OCI-LY3 (cell line): ENCODE data around the gene TAMALIN.

ENCODE experiments used
- H2AFZ ChIP-seq: fragments of 200-600, 300-600 bp; shearing (Covaris generic); 2 replicates; pipeline ENCODE4 v1.6.0; 2014; ENCODE audit warnings: antibody characterized with exemption, low read depth, low read length
- H3K27ac ChIP-seq: fragments of 200-600, 300-600 bp; sonication (generic); 2 replicates; pipeline ENCODE4 v1.5.1; 2014; ENCODE audit warnings: mild to moderate bottlenecking, low read length, moderate library complexity, mixed read lengths
- H3K27me3 ChIP-seq: fragments of 200-600, 300-600 bp; sonication (generic); 2 replicates; pipeline ENCODE4 v1.6.1; 2014; ENCODE audit warnings: low read depth, low read length, mixed read lengths
- H3K36me3 ChIP-seq: fragments of 200-600, 300-600 bp; sonication (generic); replicated peaks from 2 replicates; pipeline ENCODE3; 2014; ENCODE audit warnings: low read depth, low read length, mixed read lengths
- H3K4me1 ChIP-seq: fragments of 300-600, 200-600 bp; sonication (generic); 2 replicates; pipeline ENCODE4 v1.6.1; 2014; ENCODE audit warnings: low read length, mixed read lengths
- H3K4me2 ChIP-seq: fragments of 200-600, 300-600 bp; sonication (generic); 2 replicates; pipeline ENCODE4 v1.6.1; 2014; ENCODE audit warnings: low read length, mixed read lengths
- H3K4me3 ChIP-seq: fragments of 300-600, 200-600 bp; sonication (generic); 2 replicates; pipeline ENCODE4 v1.5.1; 2014; ENCODE audit warnings: antibody characterized with exemption, mild to moderate bottlenecking, low read length, moderate library complexity
- H3K79me2 ChIP-seq: fragments of 300-600, 200-600 bp; shearing (Covaris generic); 2 replicates; pipeline ENCODE4 v1.6.1; 2014; ENCODE audit warnings: mild to moderate bottlenecking, low read length, mixed read lengths
- H3K9ac ChIP-seq: fragments of 300-600, 200-600 bp; shearing (Covaris generic); 2 replicates; pipeline ENCODE4 v1.6.0; 2014; ENCODE audit warnings: mild to moderate bottlenecking, low read length, moderate library complexity
- H3K9me3 ChIP-seq: fragments of 200-600, 300-600 bp; shearing (Covaris generic); 2 replicates; pipeline ENCODE4 v1.6.1; 2014; ENCODE audit warnings: low read length, mixed read lengths; ENCODE audit not compliant: insufficient read depth
- H4K20me1 ChIP-seq: fragments of 200-600, 300-600 bp; sonication (generic); 2 replicates; pipeline ENCODE4 v1.6.1; 2016; ENCODE audit warnings: low read length, mixed read lengths; ENCODE audit not compliant: insufficient read depth
- CTCF ChIP-seq: fragments of 200-600, 300-600 bp; sonication (generic); IDR thresholded peaks from 2 replicates; pipeline ENCODE4 v1.5.1; 2014; ENCODE audit warnings: antibody characterized with exemption, low read length, low read depth
- EZH2phosphoT487 ChIP-seq: fragments of 200-600 bp; shearing (Covaris generic); IDR thresholded peaks from 2 replicates; pipeline ENCODE4 v1.6.1; 2018; ENCODE audit warnings: antibody characterized with exemption, mixed run types, low read depth

Gene TAMALIN

GRCh38 chr12:52059582-52060497 is 53.1 kb downstream of the TAMALIN start:
- no peaks in the 10 kb centered on the region for H3K27me3 ChIP-seq
- no peaks in the 10 kb centered on the region for H4K20me1 ChIP-seq
- no peak overlapping the region for H3K27ac ChIP-seq
- H3K36me3 ChIP-seq = no peaks in the 10 kb centered on the region
- no peaks in the 10 kb centered on the region for H3K4me1 ChIP-seq
- no peak overlapping the region for H2AFZ ChIP-seq
- H3K79me2 ChIP-seq = no peaks in the 10 kb centered on the region
- H3K9ac ChIP-seq = no peak overlapping the region
- no peaks in the 10 kb centered on the region for H3K9me3 ChIP-seq
- TF ChIP-seq EZH2phosphoT487 (no peak), CTCF (no peak)
- no peak overlapping the region for H3K4me2 ChIP-seq
- no peak overlapping the region for H3K4me3 ChIP-seq

- Histone ChIP-seq H3K9ac (no peak overlapping the region), H2AFZ (no peak overlapping the region), H4K20me1 (no peaks in the 10 kb centered on the region), H3K27ac (no peak overlapping the region), H3K4me3 (no peak overlapping the region), H3K36me3 (no peaks in the 10 kb centered on the region), H3K79me2 (no peaks in the 10 kb centered on the region), H3K27me3 (0 out of 2 replicates have a peak, but pooled peaks cover 3% of the 10 kb centered on the region), H3K9me3 (no peaks in the 10 kb centered on the region), H3K4me2 (no peak overlapping the region), H3K4me1 (no peaks in the 10 kb centered on the region)
- TF ChIP-seq CTCF = no peak
- no peak for TF ChIP-seq EZH2phosphoT487
Measured at GRCh38 chr12:52060498-52061177, 53.9 kb downstream of the TAMALIN start.

- no peaks in the 10 kb centered on the region for H3K9me3 ChIP-seq
Measured at GRCh38 chr12:52061470-52062166, 54.9 kb downstream of the TAMALIN start.

More at GRCh38 chr12:52061470-52062166, 54.9 kb downstream of the TAMALIN start:
- TF ChIP-seq EZH2phosphoT487 = no peak
- TF ChIP-seq CTCF = no peak
- H3K4me3 ChIP-seq = no peak overlapping the region
- no peak overlapping the region for H3K4me2 ChIP-seq
- no peaks in the 10 kb centered on the region for H3K79me2 ChIP-seq
- H3K27me3 ChIP-seq = 0 out of 2 replicates have a peak, but pooled peaks cover 7% of the 10 kb centered on the region
- H3K36me3 ChIP-seq = no peaks in the 10 kb centered on the region
- H4K20me1 ChIP-seq = no peaks in the 10 kb centered on the region
- H3K4me1 ChIP-seq = no peaks in the 10 kb centered on the region
- no peak overlapping the region for H2AFZ ChIP-seq
- H3K9ac ChIP-seq = no peak overlapping the region
- no peak overlapping the region for H3K27ac ChIP-seq
